GM12873 (cell line): ENCODE data around the gene SNRNP200.

Experiments used
- CTCF ChIP-seq: IDR thresholded peaks from 2 replicates; pipeline ENCODE4 v1.5.1; 2012; ENCODE audit warnings: low read depth, mild to moderate bottlenecking, moderate library complexity, low read length, control low read depth; ENCODE audit not compliant: insufficient read depth; ENCODE audit errors: missing control alignments

The SNRNP200 gene

GRCh38 chr2:96245609-96246390 lies 59.5 kb downstream of the SNRNP200 start:
- no peak for TF ChIP-seq CTCF

DNA sequence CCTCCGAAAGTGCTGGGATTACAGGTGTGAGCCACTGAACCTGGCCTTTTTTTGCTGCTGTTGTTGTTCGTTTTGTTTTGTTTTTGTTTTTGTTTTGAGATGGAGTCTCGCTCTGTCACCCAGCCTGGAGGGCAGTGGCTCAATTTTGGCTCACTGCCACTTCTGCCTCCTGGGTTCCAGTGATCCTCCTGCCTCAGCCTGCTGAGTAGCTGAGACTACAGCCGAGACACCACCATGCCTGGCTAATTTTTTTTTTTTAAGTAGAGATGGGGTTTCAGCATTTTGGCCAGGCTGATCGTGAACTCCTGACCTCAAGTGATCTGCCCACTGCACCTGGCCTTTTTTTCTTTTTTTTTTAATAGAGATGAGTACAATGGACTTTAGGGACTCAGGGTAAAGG lies 61.5 kb downstream of the SNRNP200 start:
- no peak for TF ChIP-seq CTCF

DNA sequence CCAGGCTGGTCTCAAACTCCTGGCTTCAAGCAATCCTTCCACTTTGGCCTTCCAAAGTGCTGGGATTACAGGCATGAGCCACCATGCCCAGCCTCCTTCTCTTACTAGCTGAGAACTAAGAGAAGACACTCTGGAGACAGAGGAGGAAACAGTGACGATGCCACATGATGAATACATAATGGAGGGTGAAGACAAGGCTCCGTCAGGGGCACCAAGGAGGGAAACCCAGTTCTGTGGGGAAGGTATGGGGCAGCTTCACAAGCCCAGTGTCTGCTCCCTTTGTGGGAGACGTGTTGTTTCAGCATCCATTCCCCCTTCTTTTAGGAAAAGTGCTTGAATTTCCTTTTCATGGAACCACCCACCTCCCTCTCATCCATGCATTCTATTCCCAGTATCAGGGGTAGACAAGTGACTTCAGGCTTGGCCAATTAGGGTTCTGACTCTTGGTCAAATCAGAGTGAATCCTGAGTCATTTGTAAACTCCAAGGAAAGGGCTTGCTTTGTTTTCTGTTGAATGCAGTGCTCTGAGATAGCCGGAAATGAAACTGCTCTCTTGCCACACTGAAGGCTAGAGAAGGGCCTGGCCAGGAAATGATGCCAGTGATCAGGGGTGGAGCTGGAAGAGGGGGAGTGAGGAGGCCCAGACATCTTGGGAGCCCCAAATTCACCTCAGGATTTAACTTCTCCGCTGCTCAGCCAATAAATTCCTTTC lies 63.3 kb downstream of the SNRNP200 start:
- no peak for TF ChIP-seq CTCF

DNA sequence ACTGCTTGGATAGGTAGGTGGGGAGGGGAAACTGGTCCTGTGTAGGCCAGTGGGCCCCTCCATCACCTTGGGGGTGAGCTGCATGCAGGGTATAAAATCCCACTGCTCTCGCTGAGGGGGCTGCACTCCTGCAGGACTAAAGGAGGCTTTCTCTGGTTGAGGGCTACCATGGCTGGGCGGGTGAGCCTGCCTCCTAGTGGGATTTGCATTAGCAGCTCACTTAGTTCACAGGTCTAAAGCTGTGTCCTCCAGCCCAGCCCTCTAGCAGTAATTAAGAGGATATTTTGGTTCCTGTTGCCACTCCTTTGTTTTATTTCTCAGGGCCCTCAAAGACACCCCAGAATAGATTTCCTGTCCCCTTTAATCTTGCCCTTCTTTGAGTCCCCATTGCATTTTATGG lies 64.1 kb downstream of the SNRNP200 start:
- TF ChIP-seq CTCF = no peak

DNA sequence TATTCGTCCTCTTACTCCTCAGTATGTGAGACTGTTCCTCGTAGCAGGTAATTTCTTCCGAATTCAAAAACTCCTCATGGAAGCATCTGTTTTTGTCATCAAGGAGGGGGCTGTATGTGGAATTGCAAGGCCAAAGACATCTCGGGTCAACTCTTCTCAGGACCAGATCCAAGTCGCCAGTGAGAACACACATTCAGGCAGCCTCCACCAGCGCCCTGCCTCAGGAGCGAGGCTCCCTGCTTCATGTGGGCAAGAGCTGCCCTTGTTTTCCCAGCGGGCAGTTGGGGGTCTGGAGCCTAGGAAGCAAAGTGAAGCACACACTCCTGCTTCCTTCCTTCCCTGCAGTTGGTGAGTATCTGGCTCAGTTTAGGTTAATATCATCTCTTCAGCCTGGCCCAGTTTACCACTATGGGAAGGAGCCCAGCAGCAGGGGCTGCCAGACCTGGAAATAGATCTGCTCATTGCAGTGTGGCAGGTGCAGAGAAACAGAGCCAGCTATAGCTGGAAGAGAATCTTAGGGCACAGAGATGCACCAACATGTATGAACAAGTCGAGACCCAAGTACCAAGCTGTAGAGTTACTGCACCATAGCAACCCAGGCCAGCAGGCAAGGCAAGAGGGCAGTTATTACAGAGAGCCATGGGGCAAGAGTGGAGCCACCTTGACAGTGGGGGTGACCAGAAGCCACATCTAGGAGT lies 64.9 kb downstream of the SNRNP200 start:
- TF ChIP-seq CTCF = no peak

DNA sequence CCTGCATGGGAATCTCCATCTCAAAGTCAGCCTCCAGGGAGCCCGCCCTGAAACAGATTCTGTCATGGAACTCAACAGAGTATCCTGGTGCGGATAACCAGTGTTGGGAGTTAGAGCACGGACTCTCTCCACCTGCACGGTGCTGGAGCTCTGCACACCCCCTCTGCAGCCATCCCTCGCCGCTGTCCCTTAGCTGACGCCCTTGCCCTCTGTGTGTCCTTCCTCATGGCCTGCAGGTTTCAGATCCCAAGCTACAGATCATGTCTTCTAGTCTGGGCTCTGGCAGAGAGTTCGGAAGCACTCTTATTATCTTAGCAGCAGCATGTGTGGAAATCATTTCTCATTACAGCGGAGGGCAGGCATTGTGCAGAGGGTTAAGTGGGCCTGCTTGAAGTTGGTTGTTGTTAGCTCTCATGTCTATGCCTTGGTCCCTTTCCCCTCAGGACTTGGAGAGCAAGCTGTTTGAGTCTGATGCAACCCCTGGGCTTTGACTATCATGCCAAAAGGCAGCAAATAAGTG lies 65.5 kb downstream of the SNRNP200 start:
- TF ChIP-seq CTCF = no peak

GRCh38 chr2:96239091-96239490 lies 66.3 kb downstream of the SNRNP200 start:
- TF ChIP-seq CTCF = no peak
